ENCODE measurements around the gene NCKAP1. TPM values are rescaled to one million over a fixed set of nuclear protein-coding genes. Genes with fewer than 3 reads are reported as not detected.

Gene NCKAP1, protein sequence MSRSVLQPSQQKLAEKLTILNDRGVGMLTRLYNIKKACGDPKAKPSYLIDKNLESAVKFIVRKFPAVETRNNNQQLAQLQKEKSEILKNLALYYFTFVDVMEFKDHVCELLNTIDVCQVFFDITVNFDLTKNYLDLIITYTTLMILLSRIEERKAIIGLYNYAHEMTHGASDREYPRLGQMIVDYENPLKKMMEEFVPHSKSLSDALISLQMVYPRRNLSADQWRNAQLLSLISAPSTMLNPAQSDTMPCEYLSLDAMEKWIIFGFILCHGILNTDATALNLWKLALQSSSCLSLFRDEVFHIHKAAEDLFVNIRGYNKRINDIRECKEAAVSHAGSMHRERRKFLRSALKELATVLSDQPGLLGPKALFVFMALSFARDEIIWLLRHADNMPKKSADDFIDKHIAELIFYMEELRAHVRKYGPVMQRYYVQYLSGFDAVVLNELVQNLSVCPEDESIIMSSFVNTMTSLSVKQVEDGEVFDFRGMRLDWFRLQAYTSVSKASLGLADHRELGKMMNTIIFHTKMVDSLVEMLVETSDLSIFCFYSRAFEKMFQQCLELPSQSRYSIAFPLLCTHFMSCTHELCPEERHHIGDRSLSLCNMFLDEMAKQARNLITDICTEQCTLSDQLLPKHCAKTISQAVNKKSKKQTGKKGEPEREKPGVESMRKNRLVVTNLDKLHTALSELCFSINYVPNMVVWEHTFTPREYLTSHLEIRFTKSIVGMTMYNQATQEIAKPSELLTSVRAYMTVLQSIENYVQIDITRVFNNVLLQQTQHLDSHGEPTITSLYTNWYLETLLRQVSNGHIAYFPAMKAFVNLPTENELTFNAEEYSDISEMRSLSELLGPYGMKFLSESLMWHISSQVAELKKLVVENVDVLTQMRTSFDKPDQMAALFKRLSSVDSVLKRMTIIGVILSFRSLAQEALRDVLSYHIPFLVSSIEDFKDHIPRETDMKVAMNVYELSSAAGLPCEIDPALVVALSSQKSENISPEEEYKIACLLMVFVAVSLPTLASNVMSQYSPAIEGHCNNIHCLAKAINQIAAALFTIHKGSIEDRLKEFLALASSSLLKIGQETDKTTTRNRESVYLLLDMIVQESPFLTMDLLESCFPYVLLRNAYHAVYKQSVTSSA
- total RNA-seq (2021) = 99.8 and 112 TPM in 2 replicates
- long read RNA-seq, full-length matches to known transcripts = 11 of 40 reads
- long read RNA-seq, partial matches to known transcripts = 27 of 40 reads
- long read RNA-seq, other reads (novel, unspliced or antisense) = 2 of 40 reads

DNA sequence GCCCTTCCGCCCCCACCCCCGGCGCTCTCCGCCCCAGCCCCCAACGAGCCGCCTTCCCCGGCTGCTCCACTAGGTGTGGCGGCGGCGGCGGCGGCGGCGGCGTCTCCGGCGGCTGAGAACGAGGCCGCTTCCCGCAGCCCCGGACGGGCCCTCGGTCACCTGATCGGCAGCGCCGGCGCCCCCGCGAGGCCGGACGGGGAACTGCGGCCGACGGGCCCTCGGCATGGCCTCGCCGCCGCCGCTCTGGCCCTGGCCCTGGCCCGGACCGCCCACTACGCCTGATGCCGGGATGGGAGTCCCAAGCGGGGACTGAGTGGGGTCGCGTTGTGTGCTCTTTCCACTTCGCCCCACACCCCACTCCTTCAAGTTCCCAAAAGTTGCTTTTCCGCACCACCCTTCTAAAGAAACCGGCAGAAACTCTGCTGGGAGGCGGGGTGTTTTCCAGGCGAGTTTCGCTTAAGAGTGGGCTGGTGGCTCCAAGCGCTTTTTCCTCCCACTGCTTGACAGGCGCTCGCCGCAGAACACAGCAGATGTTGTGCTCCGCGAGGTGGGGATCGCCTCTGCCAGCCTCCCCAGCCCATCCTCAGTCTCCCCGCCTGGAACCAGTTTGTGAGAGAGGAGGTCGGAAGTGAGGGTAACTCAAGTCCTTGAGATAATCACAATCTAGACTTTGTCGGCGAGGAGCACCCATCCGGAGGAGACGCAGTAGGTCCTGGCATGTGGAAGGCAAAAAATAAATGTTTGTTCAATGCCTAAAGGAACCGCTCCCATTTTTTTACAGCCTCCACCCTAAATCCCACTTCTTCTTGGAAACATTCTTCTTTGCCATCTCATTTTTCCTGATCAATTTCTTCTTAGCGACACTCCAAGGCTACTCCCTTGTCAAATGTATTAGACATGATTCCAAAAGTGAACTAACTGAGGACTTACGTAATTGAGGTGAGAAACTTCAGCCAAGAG is at the start of gene NCKAP1:
Gene NCKAP1 (minus strand): TSS at position 117 of the 960 bp plus-strand sequence. CDS start 358 bp downstream, outside the sequence.
- DNase-seq = peak; percentile 88
- no peak within 1 kb of the TSS for H4K91ac ChIP-seq (ENCODE audit: insufficient read length, low read depth, low read length)

More for the DNA sequence above, at the start of gene NCKAP1:
- peak within 1 kb of the TSS; percentile 53 for H2AFZ ChIP-seq (ENCODE audit: low read length)
- no peak within 1 kb of the TSS for H3K27ac ChIP-seq (ENCODE audit: insufficient read length, low read depth, low read length)
- H3K27me3 Mint-ChIP-seq (ENCODE audit: low read depth) = peaks cover 9% of the 10 kb centered on the region
- H3T11ph ChIP-seq (ENCODE audit: low read length) = no peak within 1 kb of the TSS
- H3K79me1 ChIP-seq (ENCODE audit: insufficient read depth, low read depth, low read length, poor library complexity, severe bottlenecking) = no peaks in the 10 kb centered on the region
- no peak within 1 kb of the TSS for H2BK120ac ChIP-seq (ENCODE audit: low read depth, low read length, poor library complexity, severe bottlenecking)
- H3K14ac ChIP-seq (ENCODE audit: insufficient read depth, low read length) = peak within 1 kb of the TSS; percentile 94
- H2BK15ac ChIP-seq (ENCODE audit: low read depth, low read length) = no peak within 1 kb of the TSS
- no peaks in the 10 kb centered on the region for H3K9me3 ChIP-seq (ENCODE audit: control insufficient read depth, low read depth, low read length)
- H3K4ac ChIP-seq (ENCODE audit: low read depth, low read length) = no peak within 1 kb of the TSS
- H2AK5ac ChIP-seq (ENCODE audit: insufficient read length, low read length) = no peak within 1 kb of the TSS
- peaks cover 21% of the 10 kb centered on the region; the same call in 1 of the 2 replicates for H3K79me2 ChIP-seq (ENCODE audit: insufficient read depth, low read length)
- H2BK5ac ChIP-seq (ENCODE audit: insufficient read length, low read length) = no peak within 1 kb of the TSS
- H3K18ac ChIP-seq (ENCODE audit: insufficient read length, low read depth, low read length) = peak within 1 kb of the TSS; percentile 66
- H3K23me2 ChIP-seq (ENCODE audit: insufficient read length, low read depth, low read length, poor library complexity, severe bottlenecking) = peaks cover 6% of the 10 kb centered on the region
- H3K9me3 Mint-ChIP-seq = peaks cover 2 to 3% of the 10 kb centered on the region in 2 experiments; a peak in 2 of 5 replicates
- H3K27ac Mint-ChIP-seq = peak within 1 kb of the TSS; percentile 53 to 96 (median 91); a peak in 6 of 7 replicates
- H2BK20ac ChIP-seq (ENCODE audit: low read depth, low read length, poor library complexity, severe bottlenecking) = no peak within 1 kb of the TSS
- no peak within 1 kb of the TSS for H2BK12ac ChIP-seq (ENCODE audit: insufficient read length, low read depth, low read length)
- H3K9ac ChIP-seq (ENCODE audit: extremely low read depth, insufficient read length, low read length) = peak within 1 kb of the TSS; percentile 83
- H4K8ac ChIP-seq (replicated peaks; ENCODE audit: insufficient read length, low read depth, low read length) = no peak within 1 kb of the TSS
- H4K20me1 ChIP-seq (ENCODE audit: control insufficient read depth, insufficient read depth, insufficient read length) = no peaks in the 10 kb centered on the region
- H3K56ac ChIP-seq (ENCODE audit: insufficient read length, low read depth, low read length) = no peak within 1 kb of the TSS
- H3K4me1 ChIP-seq (ENCODE audit: insufficient read depth, low read length) = no peaks in the 10 kb centered on the region
- no peaks in the 10 kb centered on the region; a peak in 2 of 7 replicates for H3K36me3 Mint-ChIP-seq (ENCODE audit: insufficient read depth in 1 of 3, low read depth in 3 of 3)
- peak within 1 kb of the TSS; percentile 85 for H3K4me2 ChIP-seq (ENCODE audit: insufficient read depth, insufficient read length, low read length)
- no peak within 1 kb of the TSS for H4K5ac ChIP-seq (ENCODE audit: insufficient read length, low read depth, low read length)
- peaks cover 32 to 38% of the 10 kb centered on the region in 2 experiments for H3K4me1 Mint-ChIP-seq
- H3K4me3 Mint-ChIP-seq = peak within 1 kb of the TSS; percentile 89 to 95
- H3K27me3 ChIP-seq (ENCODE audit: insufficient read depth, low read length) = no peaks in the 10 kb centered on the region
- WGBS (ENCODE audit: extremely low coverage, insufficient read length, low lambda C conversion rate) = no CpG with 5 or more reads among the region's 68 CpGs
- H3K23ac ChIP-seq (ENCODE audit: insufficient read length, low read depth, low read length) = no peak within 1 kb of the TSS
- TF ChIP-seq, protein P1, sequence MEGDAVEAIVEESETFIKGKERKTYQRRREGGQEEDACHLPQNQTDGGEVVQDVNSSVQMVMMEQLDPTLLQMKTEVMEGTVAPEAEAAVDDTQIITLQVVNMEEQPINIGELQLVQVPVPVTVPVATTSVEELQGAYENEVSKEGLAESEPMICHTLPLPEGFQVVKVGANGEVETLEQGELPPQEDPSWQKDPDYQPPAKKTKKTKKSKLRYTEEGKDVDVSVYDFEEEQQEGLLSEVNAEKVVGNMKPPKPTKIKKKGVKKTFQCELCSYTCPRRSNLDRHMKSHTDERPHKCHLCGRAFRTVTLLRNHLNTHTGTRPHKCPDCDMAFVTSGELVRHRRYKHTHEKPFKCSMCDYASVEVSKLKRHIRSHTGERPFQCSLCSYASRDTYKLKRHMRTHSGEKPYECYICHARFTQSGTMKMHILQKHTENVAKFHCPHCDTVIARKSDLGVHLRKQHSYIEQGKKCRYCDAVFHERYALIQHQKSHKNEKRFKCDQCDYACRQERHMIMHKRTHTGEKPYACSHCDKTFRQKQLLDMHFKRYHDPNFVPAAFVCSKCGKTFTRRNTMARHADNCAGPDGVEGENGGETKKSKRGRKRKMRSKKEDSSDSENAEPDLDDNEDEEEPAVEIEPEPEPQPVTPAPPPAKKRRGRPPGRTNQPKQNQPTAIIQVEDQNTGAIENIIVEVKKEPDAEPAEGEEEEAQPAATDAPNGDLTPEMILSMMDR (conservative IDR thresholded peaks at IDR 0.05) = peak; percentile 89

Measured in H9 (cell line).